ENCODE measurements around the gene PHAF1. TPM values are rescaled to one million over a fixed set of nuclear protein-coding genes. Genes with fewer than 3 reads are reported as not detected.
A peak's percentile ranks its signal among the peaks of the same experiment; 100 is the strongest.

PHAF1 gene
- total and polyA plus RNA-seq, 9 of the 15 experiments (the other 6 are each of a cell fraction or from before 2014, with no cell fraction given), result 5.1 to 25.4 (median 13.8) TPM

DNA sequence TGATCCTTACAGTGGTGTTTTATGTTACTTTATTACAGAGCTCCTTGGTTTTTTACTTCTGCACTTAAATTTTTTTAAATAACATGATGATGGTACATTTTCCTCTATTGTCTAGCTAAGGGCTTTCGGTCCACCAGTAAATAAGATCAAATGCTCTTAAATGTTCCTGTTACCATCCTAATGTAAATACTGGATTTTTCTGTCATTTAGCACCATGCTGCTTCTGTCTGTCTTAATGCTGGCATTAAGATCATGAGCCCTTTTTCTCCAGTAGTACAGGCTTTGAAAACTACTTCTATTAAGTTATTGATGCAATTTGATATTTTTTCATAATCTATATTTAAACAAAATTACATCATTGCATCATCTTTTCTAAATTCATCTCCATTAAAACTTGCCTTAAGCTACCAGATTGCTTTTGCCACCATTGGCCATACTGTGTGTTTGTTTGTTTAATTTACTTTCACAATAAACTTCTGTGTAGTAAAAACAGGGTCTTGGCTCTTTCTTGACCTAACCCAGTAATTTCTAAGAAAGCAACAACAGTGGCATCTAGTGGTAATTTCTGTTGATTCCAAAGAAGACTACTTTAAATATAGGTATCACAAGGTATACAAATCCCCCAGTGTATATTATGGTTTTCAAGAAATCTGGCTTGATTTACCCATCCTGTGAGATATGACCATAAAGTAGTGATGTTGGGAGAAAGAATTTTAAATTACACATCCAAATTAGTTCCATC is 9.0 kb upstream of the PHAF1 start (continued):
- TF ChIP-seq, protein P1, sequence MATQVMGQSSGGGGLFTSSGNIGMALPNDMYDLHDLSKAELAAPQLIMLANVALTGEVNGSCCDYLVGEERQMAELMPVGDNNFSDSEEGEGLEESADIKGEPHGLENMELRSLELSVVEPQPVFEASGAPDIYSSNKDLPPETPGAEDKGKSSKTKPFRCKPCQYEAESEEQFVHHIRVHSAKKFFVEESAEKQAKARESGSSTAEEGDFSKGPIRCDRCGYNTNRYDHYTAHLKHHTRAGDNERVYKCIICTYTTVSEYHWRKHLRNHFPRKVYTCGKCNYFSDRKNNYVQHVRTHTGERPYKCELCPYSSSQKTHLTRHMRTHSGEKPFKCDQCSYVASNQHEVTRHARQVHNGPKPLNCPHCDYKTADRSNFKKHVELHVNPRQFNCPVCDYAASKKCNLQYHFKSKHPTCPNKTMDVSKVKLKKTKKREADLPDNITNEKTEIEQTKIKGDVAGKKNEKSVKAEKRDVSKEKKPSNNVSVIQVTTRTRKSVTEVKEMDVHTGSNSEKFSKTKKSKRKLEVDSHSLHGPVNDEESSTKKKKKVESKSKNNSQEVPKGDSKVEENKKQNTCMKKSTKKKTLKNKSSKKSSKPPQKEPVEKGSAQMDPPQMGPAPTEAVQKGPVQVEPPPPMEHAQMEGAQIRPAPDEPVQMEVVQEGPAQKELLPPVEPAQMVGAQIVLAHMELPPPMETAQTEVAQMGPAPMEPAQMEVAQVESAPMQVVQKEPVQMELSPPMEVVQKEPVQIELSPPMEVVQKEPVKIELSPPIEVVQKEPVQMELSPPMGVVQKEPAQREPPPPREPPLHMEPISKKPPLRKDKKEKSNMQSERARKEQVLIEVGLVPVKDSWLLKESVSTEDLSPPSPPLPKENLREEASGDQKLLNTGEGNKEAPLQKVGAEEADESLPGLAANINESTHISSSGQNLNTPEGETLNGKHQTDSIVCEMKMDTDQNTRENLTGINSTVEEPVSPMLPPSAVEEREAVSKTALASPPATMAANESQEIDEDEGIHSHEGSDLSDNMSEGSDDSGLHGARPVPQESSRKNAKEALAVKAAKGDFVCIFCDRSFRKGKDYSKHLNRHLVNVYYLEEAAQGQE (IDR thresholded peaks at IDR 0.05; ENCODE audit: borderline replicate concordance), result peak; percentile 49; the same call in 1 of the 2 replicates
- TF ChIP-seq, protein P1 (CRISPR knock-in tag; IDR thresholded peaks at IDR 0.05; ENCODE audit: low read depth), result no peak
- TF ChIP-seq ZNF764 (CRISPR knock-in tag; IDR thresholded peaks at IDR 0.05; ENCODE audit: low read depth) (no peak), CAMTA2 (CRISPR knock-in tag; conservative IDR thresholded peaks at IDR 0.05) (no peak), MTA2 (IDR thresholded peaks at IDR 0.05; ENCODE audit: low read depth) (no peak), CBX1 (IDR thresholded peaks at IDR 0.05; ENCODE audit: low read depth) (no peak), RAD21 (CRISPR knock-in tag; conservative IDR thresholded peaks at IDR 0.05 in 1 of 2, IDR thresholded peaks at IDR 0.05 in 1 of 2) (peak; percentile 37 to 64; a peak in 3 of 4 replicates), ZNF707 (CRISPR knock-in tag; conservative IDR thresholded peaks at IDR 0.05) (no peak)
- TF ChIP-seq, protein P2, sequence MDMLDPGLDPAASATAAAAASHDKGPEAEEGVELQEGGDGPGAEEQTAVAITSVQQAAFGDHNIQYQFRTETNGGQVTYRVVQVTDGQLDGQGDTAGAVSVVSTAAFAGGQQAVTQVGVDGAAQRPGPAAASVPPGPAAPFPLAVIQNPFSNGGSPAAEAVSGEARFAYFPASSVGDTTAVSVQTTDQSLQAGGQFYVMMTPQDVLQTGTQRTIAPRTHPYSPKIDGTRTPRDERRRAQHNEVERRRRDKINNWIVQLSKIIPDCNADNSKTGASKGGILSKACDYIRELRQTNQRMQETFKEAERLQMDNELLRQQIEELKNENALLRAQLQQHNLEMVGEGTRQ (CRISPR knock-in tag; IDR thresholded peaks at IDR 0.05), result no peak
- TF ChIP-seq, protein P3, sequence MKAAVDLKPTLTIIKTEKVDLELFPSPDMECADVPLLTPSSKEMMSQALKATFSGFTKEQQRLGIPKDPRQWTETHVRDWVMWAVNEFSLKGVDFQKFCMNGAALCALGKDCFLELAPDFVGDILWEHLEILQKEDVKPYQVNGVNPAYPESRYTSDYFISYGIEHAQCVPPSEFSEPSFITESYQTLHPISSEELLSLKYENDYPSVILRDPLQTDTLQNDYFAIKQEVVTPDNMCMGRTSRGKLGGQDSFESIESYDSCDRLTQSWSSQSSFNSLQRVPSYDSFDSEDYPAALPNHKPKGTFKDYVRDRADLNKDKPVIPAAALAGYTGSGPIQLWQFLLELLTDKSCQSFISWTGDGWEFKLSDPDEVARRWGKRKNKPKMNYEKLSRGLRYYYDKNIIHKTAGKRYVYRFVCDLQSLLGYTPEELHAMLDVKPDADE (conservative IDR thresholded peaks at IDR 0.05; ENCODE audit: control insufficient read depth, low read depth, low read length), result no peak
- TF ChIP-seq, protein P4, sequence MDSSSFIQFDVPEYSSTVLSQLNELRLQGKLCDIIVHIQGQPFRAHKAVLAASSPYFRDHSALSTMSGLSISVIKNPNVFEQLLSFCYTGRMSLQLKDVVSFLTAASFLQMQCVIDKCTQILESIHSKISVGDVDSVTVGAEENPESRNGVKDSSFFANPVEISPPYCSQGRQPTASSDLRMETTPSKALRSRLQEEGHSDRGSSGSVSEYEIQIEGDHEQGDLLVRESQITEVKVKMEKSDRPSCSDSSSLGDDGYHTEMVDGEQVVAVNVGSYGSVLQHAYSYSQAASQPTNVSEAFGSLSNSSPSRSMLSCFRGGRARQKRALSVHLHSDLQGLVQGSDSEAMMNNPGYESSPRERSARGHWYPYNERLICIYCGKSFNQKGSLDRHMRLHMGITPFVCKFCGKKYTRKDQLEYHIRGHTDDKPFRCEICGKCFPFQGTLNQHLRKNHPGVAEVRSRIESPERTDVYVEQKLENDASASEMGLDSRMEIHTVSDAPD (CRISPR knock-in tag; IDR thresholded peaks at IDR 0.05), result no peak
- TF ChIP-seq, protein P5, sequence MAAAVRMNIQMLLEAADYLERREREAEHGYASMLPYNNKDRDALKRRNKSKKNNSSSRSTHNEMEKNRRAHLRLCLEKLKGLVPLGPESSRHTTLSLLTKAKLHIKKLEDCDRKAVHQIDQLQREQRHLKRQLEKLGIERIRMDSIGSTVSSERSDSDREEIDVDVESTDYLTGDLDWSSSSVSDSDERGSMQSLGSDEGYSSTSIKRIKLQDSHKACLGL (CRISPR knock-in tag; IDR thresholded peaks at IDR 0.05; ENCODE audit: borderline replicate concordance, poor library complexity, severe bottlenecking), result no peak
- TF ChIP-seq, protein P6, sequence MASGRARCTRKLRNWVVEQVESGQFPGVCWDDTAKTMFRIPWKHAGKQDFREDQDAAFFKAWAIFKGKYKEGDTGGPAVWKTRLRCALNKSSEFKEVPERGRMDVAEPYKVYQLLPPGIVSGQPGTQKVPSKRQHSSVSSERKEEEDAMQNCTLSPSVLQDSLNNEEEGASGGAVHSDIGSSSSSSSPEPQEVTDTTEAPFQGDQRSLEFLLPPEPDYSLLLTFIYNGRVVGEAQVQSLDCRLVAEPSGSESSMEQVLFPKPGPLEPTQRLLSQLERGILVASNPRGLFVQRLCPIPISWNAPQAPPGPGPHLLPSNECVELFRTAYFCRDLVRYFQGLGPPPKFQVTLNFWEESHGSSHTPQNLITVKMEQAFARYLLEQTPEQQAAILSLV (tag; IDR thresholded peaks at IDR 0.05), result peak; percentile 44; the same call in 1 of the 2 replicates

Measured in K562 (cell line).